ENCODE results near the gene ADAMTS2.

ADAMTS2 gene

DNA sequence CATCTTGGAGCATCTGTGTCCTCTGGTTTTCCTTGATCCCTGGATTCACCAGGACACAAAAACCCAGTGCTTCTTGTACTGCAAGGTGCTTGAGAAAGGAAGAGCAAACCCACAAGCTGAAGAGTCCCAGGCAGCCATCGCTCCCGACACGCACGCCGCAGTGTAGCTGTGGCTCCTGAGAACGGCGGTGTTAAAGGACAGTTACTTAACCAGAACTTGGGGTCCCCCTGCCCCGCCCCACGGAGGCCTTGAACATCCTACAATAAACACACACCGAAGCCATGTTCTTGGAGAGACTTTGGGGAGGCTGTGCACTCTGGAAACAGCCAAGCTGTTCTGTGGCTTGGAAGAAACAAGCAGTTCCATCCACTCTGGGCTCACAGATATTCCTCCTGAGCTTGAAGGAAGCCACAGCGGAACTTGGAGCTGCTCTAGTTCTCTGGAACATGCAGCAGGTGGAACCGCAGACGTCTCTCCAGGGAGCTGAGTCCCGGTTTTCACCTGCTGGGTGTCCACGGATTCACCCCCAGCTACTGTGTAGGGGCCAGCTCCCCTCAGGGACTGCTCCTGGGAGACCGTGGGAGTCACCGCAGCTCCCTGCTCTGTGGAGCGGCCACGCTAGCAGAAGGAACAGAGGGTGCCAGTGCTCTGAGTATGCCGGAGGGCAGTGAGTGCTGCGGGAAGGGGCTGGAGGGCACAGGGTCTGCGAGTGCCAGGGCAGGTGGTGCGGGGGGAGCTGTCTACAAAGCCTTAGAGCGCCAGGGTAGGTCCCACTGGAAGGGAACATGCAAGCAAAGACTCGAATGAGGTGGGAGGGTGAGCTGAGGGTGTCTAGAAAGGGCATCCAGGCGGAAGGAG, 107.3 kb downstream of the ADAMTS2 start:
- TF ChIP-seq, protein P1, sequence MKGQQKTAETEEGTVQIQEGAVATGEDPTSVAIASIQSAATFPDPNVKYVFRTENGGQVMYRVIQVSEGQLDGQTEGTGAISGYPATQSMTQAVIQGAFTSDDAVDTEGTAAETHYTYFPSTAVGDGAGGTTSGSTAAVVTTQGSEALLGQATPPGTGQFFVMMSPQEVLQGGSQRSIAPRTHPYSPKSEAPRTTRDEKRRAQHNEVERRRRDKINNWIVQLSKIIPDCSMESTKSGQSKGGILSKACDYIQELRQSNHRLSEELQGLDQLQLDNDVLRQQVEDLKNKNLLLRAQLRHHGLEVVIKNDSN (IDR thresholded peaks at IDR 0.05) = no peak
- TF ChIP-seq NFIC (IDR thresholded peaks at IDR 0.05) (no peak), FOXM1 (IDR thresholded peaks at IDR 0.05; ENCODE audit: borderline replicate concordance, low read depth) (no peak), EGR1 (IDR thresholded peaks at IDR 0.05) (no peak), CEBPB (IDR thresholded peaks at IDR 0.05) (no peak), TCF12 (IDR thresholded peaks at IDR 0.05; ENCODE audit: low read depth) (no peak), YY1 (IDR thresholded peaks at IDR 0.05; ENCODE audit: low read depth) (no peak), TAF1 (IDR thresholded peaks at IDR 0.05; ENCODE audit: low read depth) (no peak), ZBTB7A (IDR thresholded peaks at IDR 0.05; ENCODE audit: low read depth) (no peak), CREB1 (IDR thresholded peaks at IDR 0.05; ENCODE audit: low read depth) (no peak)

DNA sequence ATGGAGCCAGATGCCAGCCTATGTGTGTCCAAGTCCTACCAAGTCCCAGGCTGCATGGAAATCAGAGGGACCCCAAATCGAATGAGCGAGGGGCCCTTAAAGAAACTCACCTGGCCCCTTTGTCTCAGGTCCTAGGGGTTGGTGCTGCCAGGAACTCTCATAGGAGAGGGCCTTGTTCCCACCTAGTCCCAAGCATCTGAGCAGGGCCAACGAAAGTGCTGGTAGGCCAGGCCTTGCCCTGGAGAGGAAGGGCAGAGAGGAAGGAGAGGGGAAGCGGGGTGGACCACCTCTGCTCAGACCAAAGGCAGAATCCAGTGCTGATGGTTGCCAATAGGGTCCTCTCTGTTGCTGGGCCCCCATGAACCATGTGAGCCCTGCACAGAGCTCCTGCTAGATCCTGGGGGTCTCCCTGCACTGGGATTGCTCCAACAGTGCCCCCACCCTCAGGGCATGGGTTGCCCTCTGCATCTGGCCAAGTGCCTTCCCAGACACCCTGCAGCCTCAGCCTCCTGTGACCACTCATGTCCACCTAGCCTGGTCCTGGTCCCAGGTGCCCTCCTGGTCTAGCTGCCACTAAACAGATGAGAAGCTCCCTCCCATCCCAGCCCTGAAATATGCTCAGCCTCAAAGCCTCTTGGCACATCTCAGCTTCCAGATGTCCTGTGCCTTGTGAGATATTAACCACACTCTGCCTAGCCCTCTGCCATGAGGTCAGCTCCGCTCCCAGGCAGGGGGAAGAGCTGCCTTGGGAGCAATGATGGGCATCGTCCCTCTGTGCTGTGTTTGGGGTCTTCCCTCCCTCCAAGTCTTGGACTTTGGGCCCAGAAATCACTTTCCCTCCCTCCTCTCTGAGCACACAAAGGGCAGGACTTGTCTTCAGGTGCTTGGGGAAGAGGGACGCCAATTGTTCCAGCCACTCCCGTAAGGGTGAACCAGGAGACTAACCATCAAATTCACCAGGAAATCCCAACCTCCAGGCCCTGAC, 109.6 kb downstream of the ADAMTS2 start:
- TF ChIP-seq RAD21 (IDR thresholded peaks at IDR 0.05; ENCODE audit: low read depth) = no peak
- TF ChIP-seq ZBTB7A (IDR thresholded peaks at IDR 0.05; ENCODE audit: low read depth) = no peak
- TF ChIP-seq EGR1 (IDR thresholded peaks at IDR 0.05) = no peak
- no peak for TF ChIP-seq EP300 (IDR thresholded peaks at IDR 0.05; ENCODE audit: borderline replicate concordance)
- TF ChIP-seq TAF1 (IDR thresholded peaks at IDR 0.05; ENCODE audit: low read depth) = no peak
- TF ChIP-seq, protein P1 (IDR thresholded peaks at IDR 0.05) = no peak
- TF ChIP-seq TCF12 (IDR thresholded peaks at IDR 0.05; ENCODE audit: low read depth) = no peak
- no peak for TF ChIP-seq YY1 (IDR thresholded peaks at IDR 0.05; ENCODE audit: low read depth)
- TF ChIP-seq NFIC (IDR thresholded peaks at IDR 0.05) = no peak
- TF ChIP-seq, protein P2, sequence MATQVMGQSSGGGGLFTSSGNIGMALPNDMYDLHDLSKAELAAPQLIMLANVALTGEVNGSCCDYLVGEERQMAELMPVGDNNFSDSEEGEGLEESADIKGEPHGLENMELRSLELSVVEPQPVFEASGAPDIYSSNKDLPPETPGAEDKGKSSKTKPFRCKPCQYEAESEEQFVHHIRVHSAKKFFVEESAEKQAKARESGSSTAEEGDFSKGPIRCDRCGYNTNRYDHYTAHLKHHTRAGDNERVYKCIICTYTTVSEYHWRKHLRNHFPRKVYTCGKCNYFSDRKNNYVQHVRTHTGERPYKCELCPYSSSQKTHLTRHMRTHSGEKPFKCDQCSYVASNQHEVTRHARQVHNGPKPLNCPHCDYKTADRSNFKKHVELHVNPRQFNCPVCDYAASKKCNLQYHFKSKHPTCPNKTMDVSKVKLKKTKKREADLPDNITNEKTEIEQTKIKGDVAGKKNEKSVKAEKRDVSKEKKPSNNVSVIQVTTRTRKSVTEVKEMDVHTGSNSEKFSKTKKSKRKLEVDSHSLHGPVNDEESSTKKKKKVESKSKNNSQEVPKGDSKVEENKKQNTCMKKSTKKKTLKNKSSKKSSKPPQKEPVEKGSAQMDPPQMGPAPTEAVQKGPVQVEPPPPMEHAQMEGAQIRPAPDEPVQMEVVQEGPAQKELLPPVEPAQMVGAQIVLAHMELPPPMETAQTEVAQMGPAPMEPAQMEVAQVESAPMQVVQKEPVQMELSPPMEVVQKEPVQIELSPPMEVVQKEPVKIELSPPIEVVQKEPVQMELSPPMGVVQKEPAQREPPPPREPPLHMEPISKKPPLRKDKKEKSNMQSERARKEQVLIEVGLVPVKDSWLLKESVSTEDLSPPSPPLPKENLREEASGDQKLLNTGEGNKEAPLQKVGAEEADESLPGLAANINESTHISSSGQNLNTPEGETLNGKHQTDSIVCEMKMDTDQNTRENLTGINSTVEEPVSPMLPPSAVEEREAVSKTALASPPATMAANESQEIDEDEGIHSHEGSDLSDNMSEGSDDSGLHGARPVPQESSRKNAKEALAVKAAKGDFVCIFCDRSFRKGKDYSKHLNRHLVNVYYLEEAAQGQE (IDR thresholded peaks at IDR 0.05; ENCODE audit: low read depth) = no peak
- no peak for TF ChIP-seq TEAD4 (IDR thresholded peaks at IDR 0.05)
- TF ChIP-seq, protein P3, sequence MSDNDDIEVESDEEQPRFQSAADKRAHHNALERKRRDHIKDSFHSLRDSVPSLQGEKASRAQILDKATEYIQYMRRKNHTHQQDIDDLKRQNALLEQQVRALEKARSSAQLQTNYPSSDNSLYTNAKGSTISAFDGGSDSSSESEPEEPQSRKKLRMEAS (IDR thresholded peaks at IDR 0.05) = no peak
- no peak for TF ChIP-seq CREB1 (IDR thresholded peaks at IDR 0.05; ENCODE audit: low read depth)
- TF ChIP-seq FOXM1 (IDR thresholded peaks at IDR 0.05; ENCODE audit: borderline replicate concordance, low read depth) = no peak
- TF ChIP-seq CEBPB (IDR thresholded peaks at IDR 0.05) = no peak

DNA sequence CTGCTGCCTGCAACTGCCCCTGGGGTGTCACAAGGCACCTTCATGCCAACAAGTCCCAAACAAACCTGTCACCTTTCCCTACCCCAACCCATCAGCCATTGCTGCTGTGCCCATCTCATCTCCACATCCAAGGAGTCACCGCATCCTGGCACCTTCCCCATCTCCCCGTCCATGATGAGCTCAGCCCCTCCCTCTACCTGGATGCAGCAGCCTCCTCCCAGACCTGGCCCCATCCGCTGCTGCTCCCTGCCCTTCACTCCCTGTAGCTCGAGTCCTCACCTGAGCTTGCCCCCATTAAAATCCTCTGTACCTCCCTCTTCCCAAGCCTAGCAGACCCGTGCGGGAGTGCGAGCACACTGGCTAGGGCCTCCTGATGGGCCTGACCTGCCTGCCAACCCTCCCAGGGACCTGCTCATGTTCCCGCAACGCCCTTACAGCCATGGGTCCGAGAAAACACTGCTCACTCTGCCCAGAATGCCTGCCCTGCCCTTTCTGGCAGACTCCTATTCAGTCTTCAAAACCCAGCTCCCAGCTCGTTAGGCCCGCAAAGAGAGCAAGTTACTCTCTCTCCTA, 110.6 kb downstream of the ADAMTS2 start:
- TF ChIP-seq, protein P3 (IDR thresholded peaks at IDR 0.05) = no peak
- no peak for TF ChIP-seq CREB1 (IDR thresholded peaks at IDR 0.05; ENCODE audit: low read depth)
- TF ChIP-seq, protein P1 (IDR thresholded peaks at IDR 0.05) = no peak
- TF ChIP-seq FOXM1 (IDR thresholded peaks at IDR 0.05; ENCODE audit: borderline replicate concordance, low read depth) = no peak
- no peak for TF ChIP-seq TCF12 (IDR thresholded peaks at IDR 0.05; ENCODE audit: low read depth)
- TF ChIP-seq, protein P2 (IDR thresholded peaks at IDR 0.05; ENCODE audit: low read depth) = no peak
- TF ChIP-seq YY1 (IDR thresholded peaks at IDR 0.05; ENCODE audit: low read depth) = no peak
- TF ChIP-seq TEAD4 (IDR thresholded peaks at IDR 0.05) = no peak
- TF ChIP-seq RAD21 (IDR thresholded peaks at IDR 0.05; ENCODE audit: low read depth) = no peak
- TF ChIP-seq CEBPB (IDR thresholded peaks at IDR 0.05) = no peak
- TF ChIP-seq NFIC (IDR thresholded peaks at IDR 0.05) = no peak
- TF ChIP-seq TAF1 (IDR thresholded peaks at IDR 0.05; ENCODE audit: low read depth) = no peak
- TF ChIP-seq EGR1 (IDR thresholded peaks at IDR 0.05) = no peak
- TF ChIP-seq ZBTB7A (IDR thresholded peaks at IDR 0.05; ENCODE audit: low read depth) = no peak
